ENCODE data around the gene MGAT4A.

MGAT4A gene

GRCh38 chr2:98582523-98582922 lies 148.4 kb downstream of the MGAT4A start:
- TF ChIP-seq POLR2A (IDR thresholded peaks at IDR 0.05; ENCODE audit: extremely low read depth, insufficient read length) (no peak), MYC (IDR thresholded peaks at IDR 0.05; ENCODE audit: low read depth, low read length) (no peak), CTCF (IDR thresholded peaks at IDR 0.05; ENCODE audit: low read depth, low read length) (no peak), MAX (IDR thresholded peaks at IDR 0.05; ENCODE audit: low read depth, low read length) (no peak)
- no peak for DNase-seq (ENCODE audit: low read depth)
- no peak overlapping the region for H3K4me3 ChIP-seq (ENCODE audit: low read depth, low read length)

- TF ChIP-seq MYC (IDR thresholded peaks at IDR 0.05; ENCODE audit: low read depth, low read length) (no peak), MAX (IDR thresholded peaks at IDR 0.05; ENCODE audit: low read depth, low read length) (no peak), POLR2A (IDR thresholded peaks at IDR 0.05; ENCODE audit: extremely low read depth, insufficient read length) (no peak), CTCF (IDR thresholded peaks at IDR 0.05; ENCODE audit: low read depth, low read length) (peak; percentile 5)
- H3K4me3 ChIP-seq (ENCODE audit: low read depth, low read length) = no peak overlapping the region
- DNase-seq (ENCODE audit: low read depth) = no peak
Measured at GRCh38 chr2:98580656-98581284, 150.2 kb downstream of the MGAT4A start.

- TF ChIP-seq MYC (IDR thresholded peaks at IDR 0.05; ENCODE audit: low read depth, low read length) (no peak), MAX (IDR thresholded peaks at IDR 0.05; ENCODE audit: low read depth, low read length) (no peak), CTCF (IDR thresholded peaks at IDR 0.05; ENCODE audit: low read depth, low read length) (no peak), POLR2A (IDR thresholded peaks at IDR 0.05; ENCODE audit: extremely low read depth, insufficient read length) (no peak)
- no peak for DNase-seq (ENCODE audit: low read depth)
- no peak overlapping the region for H3K4me3 ChIP-seq (ENCODE audit: low read depth, low read length)
Measured at GRCh38 chr2:98579926-98580325, 151.0 kb downstream of the MGAT4A start.

GRCh38 chr2:98578231-98578630 lies 152.7 kb downstream of the MGAT4A start:
- no peak overlapping the region for H3K4me3 ChIP-seq (ENCODE audit: low read depth, low read length)
- DNase-seq (ENCODE audit: low read depth) = no peak
- TF ChIP-seq MAX (IDR thresholded peaks at IDR 0.05; ENCODE audit: low read depth, low read length) (no peak), MYC (IDR thresholded peaks at IDR 0.05; ENCODE audit: low read depth, low read length) (no peak), CTCF (IDR thresholded peaks at IDR 0.05; ENCODE audit: low read depth, low read length) (no peak), POLR2A (IDR thresholded peaks at IDR 0.05; ENCODE audit: extremely low read depth, insufficient read length) (no peak)

GRCh38 chr2:98577313-98577712 lies 153.6 kb downstream of the MGAT4A start:
- TF ChIP-seq POLR2A (IDR thresholded peaks at IDR 0.05; ENCODE audit: extremely low read depth, insufficient read length) (no peak), CTCF (IDR thresholded peaks at IDR 0.05; ENCODE audit: low read depth, low read length) (peak; percentile 18)
- no peak overlapping the region for H3K4me3 ChIP-seq (ENCODE audit: low read depth, low read length)
- peak; percentile 15 for DNase-seq (ENCODE audit: low read depth)
